ENCODE results near the gene CRTC3.

GRCh38 chr15:90512276-90512675, 17.4 kb upstream of the CRTC3 start:
- no peak for TF ChIP-seq POLR2A (IDR thresholded peaks at IDR 0.05; ENCODE audit: low read depth)
- no peak for TF ChIP-seq POLR2AphosphoS5 (IDR thresholded peaks at IDR 0.05)
- TF ChIP-seq EP300 (IDR thresholded peaks at IDR 0.05) = no peak

All from esophagus muscularis mucosa (tissue), 3 donors.